A549 (cell line): Measurements from ENCODE around the gene PLLP. TPM values are rescaled to one million over a fixed set of nuclear protein-coding genes. Genes with fewer than 3 reads are reported as not detected.

ENCODE experiments used
- ATAC-seq, 2 experiments: fragments of 200-7000 bp in 1 of 2; fragments of >200 bp in 1 of 2; cut with Nextera tagmentation in 1 of 2; cut with Tn5 transposase in 1 of 2; 3 replicates each; pipeline versions ENCODE4 v1.8.0 to v1.9.1; 2018 to 2020; ENCODE audit warnings: mild to moderate bottlenecking in 1 of 2, moderate library complexity in 1 of 2
- CTCF ChIA-PET: fragments of 300-600 bp; sonication (Branson Sonifier 250); formaldehyde crosslinking; extraction: SDS; loops from one replicate; lab custom pipeline; 2021; ENCODE audit warnings: antibody characterized with exemption, inconsistent platforms; lab: Yijun Ruan, JAX
- POLR2A ChIA-PET: fragments of 350-600 bp; formaldehyde crosslinking; extraction: SDS; loops from one replicate; lab custom pipeline; 2021; ENCODE audit warnings: antibody characterized with exemption, inconsistent platforms; lab: Yijun Ruan, JAX
- DNase-seq, 2 experiments: peaks; one replicate each; pipeline versions ENCODE4 v3.0.0 to v3.0.0-alpha.2; 2011 to 2016; ENCODE audit warnings: low read depth in 1 of 2, low spot score in 1 of 2
- FAIRE-seq: peaks from 2 replicates; lab custom pipeline; 2011; peaks lifted over from hg19 to GRCh38; lab: Jason Lieb, UNC
- H3K27ac ChIP-seq, 2 experiments: fragments of >200 bp; sonication (Bioruptor Twin); formaldehyde crosslinking; 3 replicates each; pipeline ENCODE4 v1.5.1; 2016 to 2017
- H3K4me1 ChIP-seq: fragments of >200 bp; sonication (Bioruptor Twin); formaldehyde crosslinking; 3 replicates; pipeline ENCODE4 v1.6.1; 2016
- H3K4me2 ChIP-seq: fragments of >200 bp; sonication (Bioruptor Twin); formaldehyde crosslinking; 3 replicates; pipeline ENCODE4 v1.6.1; 2016
- H3K4me3 ChIP-seq: fragments of >200 bp; sonication (Bioruptor Twin); formaldehyde crosslinking; 3 replicates; pipeline ENCODE4 v1.5.1; 2016
- H3K9me3 ChIP-seq: fragments of >200 bp; sonication (Bioruptor Twin); formaldehyde crosslinking; 3 replicates; pipeline ENCODE4 v1.6.1; 2016
- BHLHE40 ChIP-seq: IDR thresholded peaks from 2 replicates; pipeline ENCODE4 v1.6.1; 2012; ENCODE audit warnings: low read depth, low read length, inconsistent platforms
- CBX2 ChIP-seq: fragments of 200-600 bp; sonication (generic); IDR thresholded peaks from 2 replicates; pipeline ENCODE4 v1.6.1; 2016; ENCODE audit warnings: low read depth, mild to moderate bottlenecking, borderline replicate concordance
- CBX8 ChIP-seq: fragments of 200-600 bp; sonication (generic); IDR thresholded peaks from 2 replicates; pipeline ENCODE4 v1.6.1; 2016
- CHD2 ChIP-seq: fragments of 150-350 bp; IDR thresholded peaks from 2 replicates; pipeline ENCODE4 v1.6.1; 2014; ENCODE audit warnings: low read length; ENCODE audit not compliant: partially characterized antibody
- CTCF ChIP-seq: fragments of >200 bp; sonication (Bioruptor Twin); formaldehyde crosslinking; IDR thresholded peaks from 3 replicates; pipeline ENCODE4 v1.5.1; 2016
- E2F6 ChIP-seq: IDR thresholded peaks from 2 replicates; pipeline ENCODE4 v1.6.1; 2012; ENCODE audit warnings: low read depth, borderline replicate concordance
- EHF ChIP-seq: fragments of 250-450 bp; sonication (Bioruptor Pico); IDR thresholded peaks from 2 replicates; pipeline ENCODE4 v1.5.0; 2020; ENCODE audit warnings: mild to moderate bottlenecking
- EHMT2 ChIP-seq: fragments of 200-600 bp; sonication (generic); IDR thresholded peaks from 2 replicates; pipeline ENCODE4 v1.6.1; 2016; ENCODE audit warnings: antibody characterized with exemption, low read depth, mild to moderate bottlenecking, moderate library complexity
- ESRRA ChIP-seq: fragments of 150-350 bp; IDR thresholded peaks from 2 replicates; pipeline ENCODE4 v1.6.1; 2014; ENCODE audit warnings: mild to moderate bottlenecking, low read length, borderline replicate concordance
- GATA3 ChIP-seq: IDR thresholded peaks from 2 replicates; pipeline ENCODE4 v1.6.1; 2012; ENCODE audit warnings: borderline replicate concordance
- HOXB13 ChIP-seq: fragments of 250-450 bp; sonication (Bioruptor Pico); IDR thresholded peaks from 2 replicates; pipeline ENCODE4 v1.5.0; 2020; ENCODE audit warnings: low read depth, mild to moderate bottlenecking, moderate library complexity
- KDM1A ChIP-seq: fragments of 200-600 bp; sonication (generic); IDR thresholded peaks from 2 replicates; pipeline ENCODE4 v1.6.1; 2016; ENCODE audit warnings: low read depth, mild to moderate bottlenecking
- MAZ ChIP-seq: fragments of 150-350 bp; IDR thresholded peaks from 2 replicates; pipeline ENCODE4 v1.6.1; 2014; ENCODE audit warnings: antibody characterized with exemption, low read depth, low read length, borderline replicate concordance
- NPAS2 ChIP-seq: fragments of 250-450 bp; sonication (Bioruptor Pico); IDR thresholded peaks from 2 replicates; pipeline ENCODE4 v1.8.0; 2022; ENCODE audit warnings: mild to moderate bottlenecking, moderate library complexity, borderline replicate concordance
- PHF8 ChIP-seq: fragments of 200-600 bp; sonication (generic); IDR thresholded peaks from 2 replicates; pipeline ENCODE4 v1.6.1; 2016; ENCODE audit warnings: low read depth, mild to moderate bottlenecking, antibody characterized with exemption, moderate library complexity, borderline replicate concordance
- RARB ChIP-seq: fragments of 250-450 bp; sonication (Bioruptor Pico); IDR thresholded peaks from 2 replicates; pipeline ENCODE4 v1.8.0; 2021; ENCODE audit warnings: mild to moderate bottlenecking, moderate library complexity
- RCOR1 ChIP-seq: fragments of 150-350 bp; IDR thresholded peaks from 2 replicates; pipeline ENCODE4 v1.6.1; 2014; ENCODE audit warnings: antibody characterized with exemption, low read length, low read depth
- RFX5 ChIP-seq: fragments of 450-650 bp; IDR thresholded peaks from 2 replicates; pipeline ENCODE4 v1.7.1; 2014; ENCODE audit warnings: antibody characterized with exemption, mild to moderate bottlenecking, moderate library complexity
- SMC3 ChIP-seq: fragments of >200 bp; sonication (Bioruptor Twin); formaldehyde crosslinking; IDR thresholded peaks from 3 replicates; pipeline ENCODE4 v1.6.1; 2018; ENCODE audit warnings: inconsistent platforms
- WGBS: methylation state at CpG from one replicate; pipeline ENCODE4 v1.1.6; 2017; ENCODE audit errors: missing lambda C conversion rate; 5-methylcytosine and 5-hydroxymethylcytosine counted together
- polyA plus RNA-seq, 4 experiments: library from polyadenylated mRNA; depleted of rRNA in 3 of 4; stranded (reverse); fragments of >200 nt; fragmentation: RNase III in 1 of 4; extraction: RNeasy Plus Mini Kit Qiagen cat#74134 plus additional on column Dnase treatment in 1 of 4; gene quantifications; 2 replicates in 3 of 4; 3 replicates in 1 of 4; pipeline ENCODE4 v1.2.3, GENCODE V29; 2011 to 2017
- TF ChIP-seq, protein P1 (sequence below): fragments of 450-650 bp; IDR thresholded peaks from 2 replicates; pipeline ENCODE4 v1.6.1; 2014; ENCODE audit warnings: antibody characterized with exemption

Gene PLLP
- polyA plus RNA-seq, 2 of the 4 experiments (the other 2 are of a cell fraction) = 1.8 to 3.3 TPM

GRCh38 chr16:57289391-57290257, 5.2 kb upstream of the PLLP start:
- Histone ChIP-seq H3K27ac (no peak overlapping the region), H3K9me3 (no peaks in the 10 kb centered on the region), H3K4me1 (0 out of 3 replicates have a peak, but pooled peaks cover 5% of the 10 kb centered on the region), H3K4me2 (no peak overlapping the region), H3K4me3 (no peak overlapping the region)
- POLR2A ChIA-PET = interaction anchor here (1.1 kb wide), 1 partner anchor 24 kb away, joined by 3 read pairs; no protein-coding TSS in a partner anchor
- WGBS = 64% methylated on average over 9 of the region's 14 CpGs
- ATAC-seq (no peak; a peak in 1 of 6 replicates), FAIRE-seq (no peak), DNase-seq (no peak)
- CTCF ChIA-PET = interaction anchor here (1.2 to 4.1 kb wide), 3 partner anchors 11 to 207 kb away, joined by 3 to 25 read pairs (median 14); no protein-coding TSS in a partner anchor
- TF ChIP-seq EHMT2 (no peak), MAZ (no peak), PHF8 (no peak), CHD2 (no peak), RFX5 (no peak), RARB (CRISPR knock-in tag) (no peak), RCOR1 (no peak)

GRCh38 chr16:57285379-57285778, 907 bp upstream of the PLLP start:
- no peak for ATAC-seq
- POLR2A ChIA-PET = interaction anchor here (0.5 to 1.5 kb wide), 3 partner anchors 15 to 193 kb away, joined by 3 to 4 read pairs (median 4); partner anchors contain the start of gene CPNE2
- DNase-seq = no peak
- no peak for FAIRE-seq
- CTCF ChIA-PET = interaction anchor here (1.0 to 1.5 kb wide), 5 partner anchors 14 to 192 kb away, joined by 3 to 5 read pairs (median 3); no protein-coding TSS in a partner anchor
- 91% methylated on average over 5 of the region's 5 CpGs for WGBS
- Histone ChIP-seq H3K4me3 (peak overlapping the region; percentile 58; the same call in 1 of the 3 replicates), H3K4me1 (peaks cover 6% of the 10 kb centered on the region; the same call in 2 of the 3 replicates), H3K27ac (no peak overlapping the region), H3K4me2 (peak overlapping the region; percentile 92), H3K9me3 (no peaks in the 10 kb centered on the region)
- no peak for TF ChIP-seq CTCF
- TF ChIP-seq E2F6 = no peak
- TF ChIP-seq SMC3 = no peak
- TF ChIP-seq, protein P1, sequence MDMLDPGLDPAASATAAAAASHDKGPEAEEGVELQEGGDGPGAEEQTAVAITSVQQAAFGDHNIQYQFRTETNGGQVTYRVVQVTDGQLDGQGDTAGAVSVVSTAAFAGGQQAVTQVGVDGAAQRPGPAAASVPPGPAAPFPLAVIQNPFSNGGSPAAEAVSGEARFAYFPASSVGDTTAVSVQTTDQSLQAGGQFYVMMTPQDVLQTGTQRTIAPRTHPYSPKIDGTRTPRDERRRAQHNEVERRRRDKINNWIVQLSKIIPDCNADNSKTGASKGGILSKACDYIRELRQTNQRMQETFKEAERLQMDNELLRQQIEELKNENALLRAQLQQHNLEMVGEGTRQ = no peak
- TF ChIP-seq CBX8 = no peak
- TF ChIP-seq MAZ = no peak
- no peak for TF ChIP-seq CBX2
- no peak for TF ChIP-seq KDM1A
- TF ChIP-seq GATA3 = no peak
- no peak for TF ChIP-seq EHF (CRISPR knock-in tag)
- TF ChIP-seq HOXB13 = no peak
- no peak for TF ChIP-seq NPAS2 (CRISPR knock-in tag)
- TF ChIP-seq BHLHE40 = no peak
- no peak for TF ChIP-seq ESRRA
- TF ChIP-seq RFX5 = no peak
